Caco-2 (cell line): ENCODE data around the gene CNOT6. TPM values are rescaled to one million over a fixed set of nuclear protein-coding genes. Genes with fewer than 3 reads are reported as not detected.

Experiments
- BruUV-seq: library from RNA; stranded (reverse); fragments of 400-500 nt; replicated peaks from 2 replicates; lab custom pipeline; 2021; lab: Mats Ljungman, UMichigan
- CTCF ChIA-PET: fragments of 300-600 bp; sonication (Branson Sonifier 250); formaldehyde crosslinking; loops from one replicate; lab custom pipeline; 2022; ENCODE audit warnings: antibody characterized with exemption; lab: Charles Lee
- POLR2A ChIA-PET: fragments of 300-600 bp; sonication (Branson Sonifier 250); formaldehyde crosslinking; loops from one replicate; lab custom pipeline; 2022; ENCODE audit warnings: antibody characterized with exemption; lab: Charles Lee
- DNase-seq, 2 experiments: peaks; one replicate each; pipeline versions ENCODE4 v3.0.0 to v3.0.0-alpha.2; 2020 to 2022
- H3K27me3 ChIP-seq: replicated peaks from 2 replicates; pipeline ENCODE4 v1.6.0; 2011; ENCODE audit warnings: low read length; ENCODE audit not compliant: control insufficient read depth, insufficient read depth
- H3K36me3 ChIP-seq: 2 replicates; pipeline ENCODE4 v1.5.1; 2011; ENCODE audit warnings: low read length; ENCODE audit not compliant: control insufficient read depth, insufficient read depth
- H3K4me1 ChIP-seq: fragments of 250-450 bp; sonication (Bioruptor Pico); 2 replicates; pipeline ENCODE4 v1.5.1; 2020; ENCODE audit warnings: mild to moderate bottlenecking
- H3K4me3 ChIP-seq: 2 replicates; pipeline ENCODE4 v1.5.1; 2011; ENCODE audit warnings: low read depth, mild to moderate bottlenecking, control low read depth, low read length
- H3K9me3 ChIP-seq: fragments of 250-450 bp; sonication (Bioruptor Pico); 2 replicates; pipeline ENCODE4 v1.5.1; 2020; ENCODE audit warnings: mild to moderate bottlenecking, moderate library complexity
- H3K27ac Mint-ChIP-seq: one replicate; pipeline ENCODE4 v1.8.0; 2022; ENCODE audit warnings: mixed read lengths; ENCODE audit not compliant: unreplicated experiment
- H3K27me3 Mint-ChIP-seq: one replicate; pipeline ENCODE4 v1.8.0; 2022; ENCODE audit warnings: mixed read lengths; ENCODE audit not compliant: insufficient read depth, unreplicated experiment
- H3K36me3 Mint-ChIP-seq: one replicate; pipeline ENCODE4 v1.8.0; 2022; ENCODE audit warnings: mild to moderate bottlenecking, mixed read lengths; ENCODE audit not compliant: insufficient read depth, unreplicated experiment
- H3K4me1 Mint-ChIP-seq: one replicate; pipeline ENCODE4 v1.8.0; 2022; ENCODE audit warnings: low read depth, mixed read lengths; ENCODE audit not compliant: unreplicated experiment
- H3K4me3 Mint-ChIP-seq: one replicate; pipeline ENCODE4 v1.8.0; 2022; ENCODE audit warnings: mild to moderate bottlenecking, moderate library complexity, mixed read lengths; ENCODE audit not compliant: unreplicated experiment
- H3K9me3 Mint-ChIP-seq: one replicate; pipeline ENCODE4 v1.8.0; 2022; ENCODE audit warnings: mixed read lengths; ENCODE audit not compliant: unreplicated experiment
- CTCF ChIP-seq, 2 experiments: fragments of 200-600 bp in 1 of 2; IDR thresholded peaks; 1 replicate in 1 of 2; 2 replicates in 1 of 2; pipeline versions ENCODE4 v1.5.1 to v1.8.0; 2011 to 2022; ENCODE audit warnings: antibody characterized with exemption in 1 of 2, control low read depth in 1 of 2, inconsistent platforms in 1 of 2, low read depth in 1 of 2, low read length in 1 of 2, mild to moderate bottlenecking in 1 of 2, moderate library complexity in 1 of 2; ENCODE audit not compliant: insufficient read depth in 1 of 2, severe bottlenecking in 1 of 2, unreplicated experiment in 1 of 2
- intact Hi-C: fragments of 100-400 bp; cut with micrococcal nuclease; formaldehyde crosslinking; loops from one replicate; pipeline ENCODE4 v1.10.0; 2022; ENCODE audit not compliant: unreplicated experiment
- total RNA-seq: library from RNA; stranded (reverse); gene quantifications from 2 replicates; pipeline ENCODE4 v1.2.3, GENCODE V29; 2022

CNOT6 gene
- total RNA-seq, 1 experiment from 2014 or later, result 46.3 TPM

- intact Hi-C loops, result no loop called here
- Histone ChIP-seq H3K4me1 (no peaks in the 10 kb centered on the region), H3K36me3 (no peaks in the 10 kb centered on the region), H3K27me3 (no peaks in the 10 kb centered on the region), H3K4me3 (no peak overlapping the region), H3K9me3 (0 out of 2 replicates have a peak, but pooled peaks cover 3% of the 10 kb centered on the region)
- CTCF ChIA-PET, result no interaction called here
- POLR2A ChIA-PET, result no interaction called here
- H3K9me3 Mint-ChIP-seq, result no peaks in the 10 kb centered on the region
- no peak overlapping the region for H3K27ac Mint-ChIP-seq
- peaks cover 6% of the 10 kb centered on the region for H3K36me3 Mint-ChIP-seq
- H3K4me3 Mint-ChIP-seq, result no peak overlapping the region
- no peak for TF ChIP-seq CTCF (IDR thresholded peaks at IDR 0.05; ENCODE audit: insufficient read depth in 1 of 2, low read depth in 1 of 2, low read length in 1 of 2, severe bottlenecking in 1 of 2, unreplicated experiment in 1 of 2)
- BruUV-seq, result no TSS peak
- no peaks in the 10 kb centered on the region for H3K27me3 Mint-ChIP-seq
- no peak for DNase-seq
- H3K4me1 Mint-ChIP-seq, result no peaks in the 10 kb centered on the region
These were observed 9.4 kb upstream of the CNOT6 start for GRCh38 chr5:180484813-180485212.

- Histone ChIP-seq H3K27me3 (no peaks in the 10 kb centered on the region), H3K9me3 (0 out of 2 replicates have a peak, but pooled peaks cover 3% of the 10 kb centered on the region), H3K4me1 (no peaks in the 10 kb centered on the region), H3K4me3 (no peak overlapping the region), H3K36me3 (no peaks in the 10 kb centered on the region; the same call in 1 of the 2 replicates)
- ChIA-PET POLR2A (no interaction called here), CTCF (no interaction called here)
- Mint-ChIP-seq H3K27ac (no peak overlapping the region), H3K9me3 (no peaks in the 10 kb centered on the region), H3K27me3 (no peaks in the 10 kb centered on the region), H3K4me1 (no peaks in the 10 kb centered on the region), H3K36me3 (peaks cover 6% of the 10 kb centered on the region), H3K4me3 (no peak overlapping the region)
- BruUV-seq, result no TSS peak
- no peak for TF ChIP-seq CTCF (IDR thresholded peaks at IDR 0.05; ENCODE audit: insufficient read depth in 1 of 2, low read depth in 1 of 2, low read length in 1 of 2, severe bottlenecking in 1 of 2, unreplicated experiment in 1 of 2)
- no peak for DNase-seq
- intact Hi-C loops, result no loop called here
These were observed 7.5 kb upstream of the CNOT6 start for GRCh38 chr5:180486636-180487149.

GRCh38 chr5:180487556-180487955 lies 6.6 kb upstream of the CNOT6 start:
- Mint-ChIP-seq H3K27me3 (no peaks in the 10 kb centered on the region), H3K4me3 (no peak overlapping the region), H3K27ac (no peak overlapping the region), H3K36me3 (peaks cover 8% of the 10 kb centered on the region), H3K9me3 (no peaks in the 10 kb centered on the region), H3K4me1 (no peaks in the 10 kb centered on the region)
- CTCF ChIA-PET, result no interaction called here
- TF ChIP-seq CTCF (IDR thresholded peaks at IDR 0.05; ENCODE audit: insufficient read depth in 1 of 2, low read depth in 1 of 2, low read length in 1 of 2, severe bottlenecking in 1 of 2, unreplicated experiment in 1 of 2), result no peak
- POLR2A ChIA-PET, result interaction anchor here (0.5 kb wide), 1 partner anchor 160 kb away, joined by 3 read pairs; no protein-coding TSS in a partner anchor
- Histone ChIP-seq H3K9me3 (0 out of 2 replicates have a peak, but pooled peaks cover 3% of the 10 kb centered on the region), H3K4me1 (no peaks in the 10 kb centered on the region), H3K36me3 (no peaks in the 10 kb centered on the region; the same call in 1 of the 2 replicates), H3K27me3 (no peaks in the 10 kb centered on the region), H3K4me3 (no peak overlapping the region)
- intact Hi-C loops, result no loop called here
- no TSS peak for BruUV-seq
- DNase-seq, result no peak
